Activated CD8-positive, alpha-beta memory T cell treated with anti-CD3 and anti-CD28 coated beads for 48 hours (primary cell): ENCODE measurements around the gene SEC23A.

Experiments used
- DNase-seq, 3 experiments: peaks; one replicate each; pipeline ENCODE4 v3.0.0-alpha.2; 2020; ENCODE audit warnings: low read depth in 2 of 3, low spot score in 2 of 3

The SEC23A gene

GRCh38 chr14:38992067-38992844, 110.8 kb downstream of the SEC23A start:
- DNase-seq, result no peak

- no peak for DNase-seq
These were observed 111.7 kb downstream of the SEC23A start for GRCh38 chr14:38991299-38991698.

GRCh38 chr14:38989922-38990546, 113.0 kb downstream of the SEC23A start:
- no peak for DNase-seq

DNA sequence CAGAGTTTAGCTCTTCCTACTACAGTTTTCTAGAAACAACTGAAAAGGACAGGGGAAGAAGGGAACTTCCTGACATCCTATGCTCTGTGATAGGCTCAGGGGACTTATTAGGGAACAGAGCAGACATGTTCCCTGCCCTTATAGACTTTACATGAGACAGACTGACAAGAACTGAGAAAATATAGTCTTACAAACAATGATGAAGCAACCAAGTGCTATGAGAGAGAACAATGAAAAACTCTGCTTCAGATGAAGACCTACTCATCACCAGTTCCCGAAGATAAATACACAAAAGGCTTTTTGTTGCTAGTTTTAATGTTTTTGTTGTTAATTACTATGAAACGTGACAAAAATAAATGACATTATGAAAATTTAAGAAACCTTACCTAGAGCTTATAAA, 115.3 kb downstream of the SEC23A start:
- no peak for DNase-seq

GRCh38 chr14:38982837-38983236, 120.2 kb downstream of the SEC23A start:
- no peak for DNase-seq

DNA sequence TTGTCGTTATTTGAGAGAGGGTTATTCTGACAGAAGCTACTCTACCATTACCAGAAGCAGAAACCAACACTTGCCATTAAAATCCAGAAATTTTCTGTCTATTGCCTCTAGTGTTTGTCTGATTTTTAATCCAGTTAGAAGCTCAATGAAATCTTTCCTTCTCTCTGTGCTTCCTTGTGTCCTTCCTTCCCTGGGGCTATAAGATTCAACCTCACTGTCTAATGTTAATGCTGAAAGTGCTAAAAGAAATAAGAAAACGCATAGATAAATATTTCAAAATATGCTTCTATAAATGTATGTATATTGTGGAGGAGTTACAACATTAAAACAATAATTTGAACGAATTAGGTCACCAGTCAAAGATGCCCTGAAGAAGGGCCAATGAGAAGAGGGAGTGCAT, 120.8 kb downstream of the SEC23A start:
- no peak for DNase-seq
